ENCODE measurements around the gene MCM6.

- no peak for TF ChIP-seq USF2 (IDR thresholded peaks at IDR 0.05; ENCODE audit: borderline replicate concordance, low read depth, low read length)
- TF ChIP-seq TCF12 (IDR thresholded peaks at IDR 0.05): no peak
- no peak for TF ChIP-seq POLR2AphosphoS5 (IDR thresholded peaks at IDR 0.05; ENCODE audit: low read depth, low read length)
- TF ChIP-seq CTCF (IDR thresholded peaks at IDR 0.05): no peak
- no peak for TF ChIP-seq MEF2A (IDR thresholded peaks at IDR 0.05; ENCODE audit: borderline replicate concordance, low read depth)
- no peak for TF ChIP-seq JUND (IDR thresholded peaks at IDR 0.05)
- TF ChIP-seq MXI1 (IDR thresholded peaks at IDR 0.05; ENCODE audit: low read depth, low read length): no peak
- TF ChIP-seq MAX (IDR thresholded peaks at IDR 0.05; ENCODE audit: low read depth): no peak
- no peak for TF ChIP-seq EP300 (IDR thresholded peaks at IDR 0.05; ENCODE audit: borderline replicate concordance in 1 of 2, low read depth in 1 of 2, low read length in 1 of 2)
- no peak for TF ChIP-seq ZBTB33 (IDR thresholded peaks at IDR 0.05; ENCODE audit: borderline replicate concordance, low read depth)
- TF ChIP-seq RCOR1 (IDR thresholded peaks at IDR 0.05; ENCODE audit: low read length): no peak
Observed at GRCh38 chr2:135791418-135792190, 84.6 kb downstream of the MCM6 start.
